Measurements from ENCODE around the gene DCAF8L1. TPM values are rescaled to one million over a fixed set of nuclear protein-coding genes. Genes with fewer than 3 reads are reported as not detected.

The DCAF8L1 gene
- total RNA-seq, 1 donor from 2014 or later = not detected

- Histone ChIP-seq H3K4me2 (no peak overlapping the region), H4K20me1 (ENCODE audit: low read depth) (no peaks in the 10 kb centered on the region), H3K4me1 (no peaks in the 10 kb centered on the region), H3K4me3 (no peak overlapping the region), H3K79me2 (ENCODE audit: low read depth) (no peaks in the 10 kb centered on the region), H3K36me3 (no peaks in the 10 kb centered on the region), H3K27ac (no peak overlapping the region), H3K9me3 (ENCODE audit: low read depth) (peaks cover 4% of the 10 kb centered on the region), H3K27me3 (no peaks in the 10 kb centered on the region), H3F3A (ENCODE audit: low read depth) (no peaks in the 10 kb centered on the region), H2AFZ (replicated peaks) (no peak overlapping the region), H3K9ac (no peak overlapping the region)
- Mint-ChIP-seq H3K4me1 (no peaks in the 10 kb centered on the region), H3K27ac (no peak overlapping the region), H3K4me3 (no peak overlapping the region), H3K36me3 (no peaks in the 10 kb centered on the region), H3K27me3 (ENCODE audit: insufficient read depth, low read depth) (no peaks in the 10 kb centered on the region), H3K9me3 (no peaks in the 10 kb centered on the region)
- TF ChIP-seq EZH2phosphoT487 (IDR thresholded peaks at IDR 0.05) (no peak), EZH2 (IDR thresholded peaks at IDR 0.05) (no peak), CTCF (IDR thresholded peaks at IDR 0.05) (no peak)
- DNase-seq (ENCODE audit: low spot score) = no peak
Measured at GRCh38 chrX:28015993-28016392, 34.7 kb upstream of the DCAF8L1 start.

- no peaks in the 10 kb centered on the region for H4K20me1 ChIP-seq (ENCODE audit: low read depth)
- DNase-seq (ENCODE audit: low spot score) = no peak
- no peak overlapping the region for H3K27ac ChIP-seq
- peaks cover 4% of the 10 kb centered on the region for H3K9me3 ChIP-seq (ENCODE audit: low read depth)
- H3K9ac ChIP-seq = no peak overlapping the region
- H3K4me2 ChIP-seq = no peak overlapping the region
- no peaks in the 10 kb centered on the region for H3F3A ChIP-seq (ENCODE audit: low read depth)
- no peak overlapping the region for H2AFZ ChIP-seq (replicated peaks)
- no peaks in the 10 kb centered on the region for H3K27me3 ChIP-seq
- no peaks in the 10 kb centered on the region for H3K36me3 Mint-ChIP-seq
- H3K9me3 Mint-ChIP-seq = no peaks in the 10 kb centered on the region
- no peak overlapping the region for H3K4me3 Mint-ChIP-seq
- H3K27ac Mint-ChIP-seq = no peak overlapping the region
- H3K4me3 ChIP-seq = no peak overlapping the region
- no peaks in the 10 kb centered on the region for H3K79me2 ChIP-seq (ENCODE audit: low read depth)
- no peaks in the 10 kb centered on the region for H3K4me1 ChIP-seq
- no peaks in the 10 kb centered on the region for H3K36me3 ChIP-seq
- no peaks in the 10 kb centered on the region for H3K4me1 Mint-ChIP-seq
- no peaks in the 10 kb centered on the region for H3K27me3 Mint-ChIP-seq (ENCODE audit: insufficient read depth, low read depth)
- TF ChIP-seq CTCF (IDR thresholded peaks at IDR 0.05) = no peak
- no peak for TF ChIP-seq EZH2phosphoT487 (IDR thresholded peaks at IDR 0.05)
- TF ChIP-seq EZH2 (IDR thresholded peaks at IDR 0.05) = no peak
Measured at GRCh38 chrX:28010875-28011274, 29.6 kb upstream of the DCAF8L1 start.

GRCh38 chrX:27998666-27999065 is 17.4 kb upstream of the DCAF8L1 start:
- H3K9me3 ChIP-seq (ENCODE audit: low read depth) = no peaks in the 10 kb centered on the region
- no peaks in the 10 kb centered on the region for H4K20me1 ChIP-seq (ENCODE audit: low read depth)
- H3K36me3 ChIP-seq = no peaks in the 10 kb centered on the region
- Mint-ChIP-seq H3K27me3 (ENCODE audit: insufficient read depth, low read depth) (peaks cover 3% of the 10 kb centered on the region), H3K4me3 (no peak overlapping the region), H3K9me3 (no peaks in the 10 kb centered on the region), H3K4me1 (no peaks in the 10 kb centered on the region), H3K27ac (no peak overlapping the region), H3K36me3 (no peaks in the 10 kb centered on the region)
- H3K4me2 ChIP-seq = no peak overlapping the region
- H2AFZ ChIP-seq (replicated peaks) = no peak overlapping the region
- TF ChIP-seq EZH2phosphoT487 (IDR thresholded peaks at IDR 0.05) (no peak), EZH2 (IDR thresholded peaks at IDR 0.05) (no peak), CTCF (IDR thresholded peaks at IDR 0.05) (no peak)
- no peaks in the 10 kb centered on the region for H3F3A ChIP-seq (ENCODE audit: low read depth)
- H3K4me1 ChIP-seq = no peaks in the 10 kb centered on the region
- H3K27me3 ChIP-seq = no peaks in the 10 kb centered on the region
- no peaks in the 10 kb centered on the region for H3K79me2 ChIP-seq (ENCODE audit: low read depth)
- DNase-seq (ENCODE audit: low spot score) = no peak
- H3K27ac ChIP-seq = no peak overlapping the region
- no peak overlapping the region for H3K9ac ChIP-seq
- H3K4me3 ChIP-seq = no peak overlapping the region
